H1 (cell line): ENCODE results near the gene AGAP1. TPM values are rescaled to one million over a fixed set of nuclear protein-coding genes. Genes with fewer than 3 reads are reported as not detected.

ENCODE experiments used
- CTCF ChIA-PET: fragments of 300-600 bp; sonication (Branson Sonifier 250); formaldehyde crosslinking; loops from one replicate; lab custom pipeline; 2021; ENCODE audit not compliant: partially characterized antibody; lab: Charles Lee
- POLR2A ChIA-PET: fragments of 300-600 bp; sonication (Branson Sonifier 250); formaldehyde crosslinking; loops from one replicate; lab custom pipeline; 2021; ENCODE audit warnings: inconsistent platforms; ENCODE audit not compliant: partially characterized antibody; lab: Charles Lee
- DNase-seq, 2 experiments: peaks; one replicate each; pipeline versions ENCODE4 v3.0.0 to v3.0.0-alpha.2; 2010 to 2022; ENCODE audit warnings: low spot score in 2 of 2, low read depth in 1 of 2, mixed read lengths in 1 of 2
- FAIRE-seq: peaks from 2 replicates; lab custom pipeline; 2011; peaks lifted over from hg19 to GRCh38; lab: Jason Lieb, UNC
- H2AFZ ChIP-seq: 2 replicates; pipeline ENCODE4 v1.8.1; 2012; ENCODE audit warnings: low read length, inconsistent platforms
- H2AK5ac ChIP-seq: 2 replicates; pipeline ENCODE4 v1.6.1; 2013; ENCODE audit warnings: low read depth, low read length
- H2BK120ac ChIP-seq: replicated peaks from 2 replicates; pipeline ENCODE3; 2013; ENCODE audit warnings: low read depth, low read length, inconsistent platforms
- H2BK12ac ChIP-seq: 2 replicates; pipeline ENCODE4 v1.6.1; 2013; ENCODE audit warnings: low read depth, low read length
- H2BK15ac ChIP-seq: 2 replicates; pipeline ENCODE4 v1.6.1; 2013; ENCODE audit warnings: low read length
- H2BK20ac ChIP-seq: 2 replicates; pipeline ENCODE4 v1.6.1; 2013; ENCODE audit warnings: low read length
- H2BK5ac ChIP-seq: 2 replicates; pipeline ENCODE4 v1.6.1; 2013; ENCODE audit warnings: low read depth, low read length
- H3K14ac ChIP-seq: 2 replicates; pipeline ENCODE4 v1.6.1; 2013; ENCODE audit warnings: inconsistent platforms; ENCODE audit not compliant: insufficient read length
- H3K18ac ChIP-seq: 2 replicates; pipeline ENCODE4 v1.6.1; 2013; ENCODE audit warnings: low read length; ENCODE audit errors: extremely low read depth
- H3K23ac ChIP-seq: 2 replicates; pipeline ENCODE4 v1.6.1; 2013; ENCODE audit warnings: inconsistent platforms; ENCODE audit not compliant: insufficient read length
- H3K23me2 ChIP-seq: 2 replicates; pipeline ENCODE4 v1.6.1; 2013; ENCODE audit warnings: low read depth, low read length
- H3K27ac ChIP-seq: 2 replicates; pipeline ENCODE4 v1.6.1; 2011; ENCODE audit warnings: low read depth, low read length, inconsistent platforms
- H3K27me3 ChIP-seq, 4 experiments: replicated peaks in 1 of 4; 1 replicate in 1 of 4; 2 replicates in 3 of 4; pipeline versions ENCODE4 v1.6.1 to v1.8.1; 2011 to 2013; ENCODE audit warnings: low read length in 3 of 4, mild to moderate bottlenecking in 3 of 4, inconsistent platforms in 2 of 4, mixed read lengths in 2 of 4, moderate library complexity in 1 of 4; ENCODE audit not compliant: control insufficient read depth in 3 of 4, insufficient read depth in 3 of 4; ENCODE audit errors: extremely low read depth in 1 of 4
- H3K36me3 ChIP-seq, 4 experiments: 2 replicates each; pipeline versions ENCODE4 v1.6.1 to v1.8.1; 2011 to 2013; ENCODE audit warnings: mild to moderate bottlenecking in 4 of 4, low read length in 3 of 4, moderate library complexity in 2 of 4, control low read depth in 1 of 4, inconsistent platforms in 1 of 4; ENCODE audit not compliant: insufficient read depth in 4 of 4, control insufficient read depth in 2 of 4
- H3K4ac ChIP-seq: replicated peaks from 2 replicates; pipeline ENCODE3; 2013; ENCODE audit warnings: low read length, low read depth, mixed read lengths, inconsistent platforms; ENCODE audit not compliant: insufficient read length
- H3K4me1 ChIP-seq, 4 experiments: replicated peaks in 1 of 4; 1 replicate in 1 of 4; 2 replicates in 3 of 4; pipeline versions ENCODE4 v1.6.1 to v1.8.1; 2011 to 2013; ENCODE audit warnings: low read length in 3 of 4, inconsistent platforms in 2 of 4, mixed read lengths in 1 of 4; ENCODE audit not compliant: insufficient read depth in 4 of 4, control insufficient read depth in 3 of 4
- H3K4me2 ChIP-seq, 2 experiments: 2 replicates each; pipeline versions ENCODE4 v1.6.1 to v1.8.1; 2011 to 2013; ENCODE audit warnings: low read depth in 2 of 2, low read length in 2 of 2, control low read depth in 1 of 2, inconsistent platforms in 1 of 2, mild to moderate bottlenecking in 1 of 2; ENCODE audit not compliant: insufficient read depth in 1 of 2
- H3K4me3 ChIP-seq, 4 experiments: fragments of 200-600, 300-600 bp in 1 of 4; sonication (generic), shearing (Covaris generic), sonication (Bioruptor Twin) in 1 of 4; 2 replicates each; pipeline versions ENCODE4 v1.5.1 to v1.8.1; 2011 to 2016; ENCODE audit warnings: low read length in 4 of 4, low read depth in 3 of 4, control low read depth in 2 of 4, inconsistent platforms in 2 of 4, mild to moderate bottlenecking in 2 of 4, mixed read lengths in 1 of 4, moderate library complexity in 1 of 4; ENCODE audit not compliant: insufficient read depth in 2 of 4; ENCODE audit errors: extremely low read depth in 1 of 4
- H3K56ac ChIP-seq: replicated peaks from 2 replicates; pipeline ENCODE3; 2013; ENCODE audit warnings: low read depth, mild to moderate bottlenecking, mixed read lengths, low read length, inconsistent platforms; ENCODE audit not compliant: insufficient read length
- H3K79me1 ChIP-seq: 2 replicates; pipeline ENCODE4 v1.6.1; 2013; ENCODE audit warnings: low read depth, low read length, control low read depth
- H3K79me2 ChIP-seq, 2 experiments: 2 replicates each; pipeline versions ENCODE4 v1.6.1 to v1.8.1; 2012 to 2013; ENCODE audit warnings: low read length in 2 of 2, mild to moderate bottlenecking in 2 of 2, inconsistent platforms in 1 of 2; ENCODE audit not compliant: insufficient read depth in 2 of 2, control insufficient read depth in 1 of 2
- H3K9ac ChIP-seq, 4 experiments: replicated peaks in 1 of 4; 1 replicate in 1 of 4; 2 replicates in 3 of 4; pipeline versions ENCODE4 v1.6.1 to v1.8.1; 2011 to 2013; ENCODE audit warnings: low read depth in 3 of 4, low read length in 3 of 4, control low read depth in 2 of 4, mild to moderate bottlenecking in 2 of 4, moderate library complexity in 2 of 4, inconsistent platforms in 1 of 4; ENCODE audit errors: extremely low read depth in 1 of 4
- H3K9me3 ChIP-seq, 2 experiments: 2 replicates each; pipeline versions ENCODE4 v1.6.1 to v1.8.1; 2012 to 2013; ENCODE audit warnings: mild to moderate bottlenecking in 2 of 2, moderate library complexity in 2 of 2, control low read depth in 1 of 2, inconsistent platforms in 1 of 2, low read depth in 1 of 2, low read length in 1 of 2, mixed read lengths in 1 of 2; ENCODE audit not compliant: insufficient read depth in 2 of 2
- H4K20me1 ChIP-seq, 2 experiments: replicated peaks in 1 of 2; 2 replicates each; pipeline versions ENCODE3 to v1.8.1; 2011 to 2013; ENCODE audit warnings: inconsistent platforms in 2 of 2, low read length in 2 of 2, mild to moderate bottlenecking in 1 of 2; ENCODE audit not compliant: insufficient read depth in 2 of 2, control insufficient read depth in 1 of 2
- H4K5ac ChIP-seq: 2 replicates; pipeline ENCODE4 v1.6.1; 2013; ENCODE audit warnings: low read length, low read depth, mixed read lengths, inconsistent platforms; ENCODE audit not compliant: insufficient read length
- H4K8ac ChIP-seq: 2 replicates; pipeline ENCODE4 v1.8.0; 2013; ENCODE audit warnings: mild to moderate bottlenecking, moderate library complexity, low read length, inconsistent platforms; ENCODE audit not compliant: insufficient read depth; ENCODE audit errors: extremely low read depth
- H4K91ac ChIP-seq: replicated peaks from 2 replicates; pipeline ENCODE3; 2013; ENCODE audit warnings: low read length, mixed read lengths, inconsistent platforms; ENCODE audit not compliant: insufficient read length
- BACH1 ChIP-seq: IDR thresholded peaks from 2 replicates; pipeline ENCODE4 v1.6.1; 2012; ENCODE audit warnings: low read length, improper control_type of control experiment
- KDM1A ChIP-seq: fragments of 200-600, 300-600 bp; sonication (generic); IDR thresholded peaks from 2 replicates; pipeline ENCODE4 v1.7.1; 2016; ENCODE audit warnings: mild to moderate bottlenecking, low read length, borderline replicate concordance
- KDM4A ChIP-seq: IDR thresholded peaks from one replicate; pipeline ENCODE4 v1.7.1; 2012; ENCODE audit warnings: low read depth, mild to moderate bottlenecking, moderate library complexity, low read length, inconsistent platforms; ENCODE audit not compliant: severe bottlenecking
- NRF1 ChIP-seq: IDR thresholded peaks from 2 replicates; pipeline ENCODE4 v1.6.1; 2011; ENCODE audit warnings: mild to moderate bottlenecking, low read depth, low read length, improper control_type of control experiment
- POU5F1 ChIP-seq: IDR thresholded peaks from 2 replicates; pipeline ENCODE4 v1.6.1; 2011; ENCODE audit warnings: low read depth, mild to moderate bottlenecking, low read length, moderate library complexity
- SIRT6 ChIP-seq: IDR thresholded peaks from one replicate; pipeline ENCODE4 v1.7.1; 2012; ENCODE audit warnings: low read length, inconsistent platforms
- TAF1 ChIP-seq: IDR thresholded peaks from 2 replicates; pipeline ENCODE4 v1.6.1; 2011; ENCODE audit warnings: mild to moderate bottlenecking, low read depth, low read length
- TCF12 ChIP-seq: IDR thresholded peaks from 2 replicates; pipeline ENCODE4 v1.6.1; 2011; ENCODE audit warnings: low read depth, mild to moderate bottlenecking, low read length
- YY1 ChIP-seq: IDR thresholded peaks from 2 replicates; pipeline ENCODE4 v1.6.1; 2011; ENCODE audit warnings: low read depth, mild to moderate bottlenecking, low read length
- WGBS, 2 experiments: shearing (Covaris generic) in 1 of 2; methylation state at CpG; one replicate each; pipeline versions ENCODE4 v1.1.6 to v1.1.7; 2013 to 2015; ENCODE audit warnings: low lambda C conversion rate in 2 of 2, mixed read lengths in 2 of 2, inconsistent platforms in 1 of 2, low coverage in 1 of 2, missing lambda C conversion rate in 1 of 2; ENCODE audit not compliant: insufficient replicate concordance in 2 of 2, insufficient coverage in 1 of 2, insufficient read length in 1 of 2; ENCODE audit errors: extremely low coverage in 1 of 2, missing lambda C conversion rate in 1 of 2; 5-methylcytosine and 5-hydroxymethylcytosine counted together
- polyA plus RNA-seq, 7 experiments: library from polyadenylated mRNA; depleted of rRNA in 3 of 7; stranded (reverse) in 5 of 7; unstranded in 2 of 7; fragments of >200 nt in 5 of 7; fragments of 200-250 nt in 2 of 7; gene quantifications; 1 replicate in 5 of 7; 2 replicates in 1 of 7; 4 replicates in 1 of 7; pipeline versions ENCODE4 v1.2.1 to v1.2.3, GENCODE V29; 2011 to 2013; ENCODE audit warnings: missing spikeins in 2 of 7, mixed read lengths in 2 of 7
- total RNA-seq: library from RNA; stranded (reverse); fragmentation: NEBNext Ultra II Directional; extraction: Animal tissue kit (Norgen Biotek cat#: 25700); gene quantifications from 2 replicates; pipeline ENCODE4 v1.2.1, GENCODE V29; 2021

AGAP1 gene
- total and polyA plus RNA-seq, 2 of the 8 experiments (the other 6 are each of a cell fraction or from before 2014, with no cell fraction given) = 18.1 to 39.4 TPM

GRCh38 chr2:235596272-235596671, 102.4 kb downstream of the AGAP1 start:
- no peak overlapping the region for H3K9ac ChIP-seq
- H3K14ac ChIP-seq = no peak overlapping the region
- no peaks in the 10 kb centered on the region for H3K27me3 ChIP-seq
- H2BK12ac ChIP-seq = no peak overlapping the region
- TF ChIP-seq KDM4A (no peak), SIRT6 (no peak), BACH1 (no peak), NRF1 (no peak), TCF12 (no peak), TAF1 (no peak), POU5F1 (no peak), KDM1A (no peak), YY1 (no peak)
- TF ChIP-seq, all 59 proteins: peak for 0
- Histone ChIP-seq H3K79me2 (peaks cover 0 to 59% of the 10 kb centered on the region in 2 experiments; a peak in 2 of 4 replicates), H2BK15ac (no peak overlapping the region), H3K23me2 (no peaks in the 10 kb centered on the region), H2BK5ac (no peak overlapping the region), H3K9me3 (no peaks in the 10 kb centered on the region), H4K5ac (no peak overlapping the region), H3K56ac (no peak overlapping the region), H4K20me1 (peaks cover 19 to 20% of the 10 kb centered on the region in 2 experiments), H2AFZ (no peak overlapping the region), H2BK20ac (no peak overlapping the region), H3K23ac (no peak overlapping the region), H3K4ac (no peak overlapping the region), H3K4me2 (no peak overlapping the region), H4K8ac (no peak overlapping the region), H2AK5ac (no peak overlapping the region), H3K27ac (no peak overlapping the region), H3K79me1 (peaks cover 11% of the 10 kb centered on the region), H3K18ac (no peak overlapping the region), H3K4me1 (peaks cover 0 to 4% (median 0%) of the 10 kb centered on the region in 4 experiments; a peak in 1 of 7 replicates), H3K36me3 (no peaks in the 10 kb centered on the region), H3K4me3 (no peak overlapping the region), H4K91ac (no peak overlapping the region), H2BK120ac (no peak overlapping the region)
- ChIA-PET POLR2A (interaction anchor here (0.8 kb wide), 1 partner anchor 53 kb away, joined by 3 read pairs; no protein-coding TSS in a partner anchor), CTCF (interaction anchor here (0.5 to 6.1 kb wide), 56 partner anchors 9 to 1057 kb away, joined by 3 to 111 read pairs (median 5); no protein-coding TSS in a partner anchor)
- DNase-seq = no peak
- FAIRE-seq = no peak
- WGBS, 2 experiments = 88% methylated on average over 4 of the region's 4 CpGs; no CpG with 5 or more reads in 1 of the 2 experiments
